Mesodermal cell (in vitro differentiated cells): Measurements from ENCODE around the gene MAGEB10.

Experiments
- H3K27ac ChIP-seq: 2 replicates; pipeline ENCODE4 v1.7.0; 2013; ENCODE audit warnings: mild to moderate bottlenecking, low read depth, low read length, moderate library complexity; ENCODE audit not compliant: severe bottlenecking
- H3K36me3 ChIP-seq: 2 replicates; pipeline ENCODE4 v1.7.1; 2013; ENCODE audit warnings: mild to moderate bottlenecking, low read length, moderate library complexity; ENCODE audit not compliant: control insufficient read depth, insufficient read depth
- H3K4me1 ChIP-seq: one replicate; pipeline ENCODE4 v1.7.1; 2013; ENCODE audit warnings: mild to moderate bottlenecking, low read length; ENCODE audit not compliant: insufficient read depth, control insufficient read depth, poor library complexity, severe bottlenecking
- H3K4me3 ChIP-seq: 2 replicates; pipeline ENCODE4 v1.7.0; 2013; ENCODE audit warnings: low read length, control low read depth, mild to moderate bottlenecking; ENCODE audit not compliant: insufficient read depth, poor library complexity, severe bottlenecking; ENCODE audit errors: extremely low read depth
- H3K9me3 ChIP-seq: 2 replicates; pipeline ENCODE4 v1.7.1; 2013; ENCODE audit warnings: mild to moderate bottlenecking, low read length, moderate library complexity; ENCODE audit not compliant: control insufficient read depth
- WGBS, 2 experiments: methylation state at CpG; one replicate each; pipeline ENCODE4 v1.1.5; 2013; ENCODE audit warnings: missing lambda C conversion rate in 2 of 2; ENCODE audit not compliant: insufficient coverage in 2 of 2; 5-methylcytosine and 5-hydroxymethylcytosine counted together

Gene MAGEB10

DNA sequence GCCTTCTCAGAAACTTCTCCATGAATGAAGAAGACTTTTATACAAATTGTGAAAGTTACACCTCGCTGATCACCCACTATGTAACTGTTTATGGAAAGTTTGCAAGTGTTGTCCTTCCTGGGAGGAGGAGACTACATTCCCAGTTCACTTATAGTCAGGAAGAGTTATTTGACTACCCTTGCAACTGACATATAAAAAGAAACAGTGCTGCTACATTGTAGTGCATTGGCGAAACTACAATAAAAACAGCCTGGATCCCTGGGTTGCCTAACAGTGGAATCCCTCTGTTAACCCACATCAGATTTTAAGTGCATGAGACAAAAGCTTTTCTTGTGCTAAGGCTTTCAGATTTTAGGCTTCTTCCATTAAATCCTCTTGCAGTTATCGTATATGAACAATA lies 30.4 kb downstream of the MAGEB10 start:
- peaks cover 2% of the 10 kb centered on the region for H3K4me1 ChIP-seq
- WGBS, 2 experiments: 83 to 90% methylated on average over 1 of the region's 3 CpGs
- no peak overlapping the region for H3K27ac ChIP-seq
- H3K4me3 ChIP-seq: no peak overlapping the region
- no peaks in the 10 kb centered on the region for H3K36me3 ChIP-seq
- no peaks in the 10 kb centered on the region for H3K9me3 ChIP-seq

DNA sequence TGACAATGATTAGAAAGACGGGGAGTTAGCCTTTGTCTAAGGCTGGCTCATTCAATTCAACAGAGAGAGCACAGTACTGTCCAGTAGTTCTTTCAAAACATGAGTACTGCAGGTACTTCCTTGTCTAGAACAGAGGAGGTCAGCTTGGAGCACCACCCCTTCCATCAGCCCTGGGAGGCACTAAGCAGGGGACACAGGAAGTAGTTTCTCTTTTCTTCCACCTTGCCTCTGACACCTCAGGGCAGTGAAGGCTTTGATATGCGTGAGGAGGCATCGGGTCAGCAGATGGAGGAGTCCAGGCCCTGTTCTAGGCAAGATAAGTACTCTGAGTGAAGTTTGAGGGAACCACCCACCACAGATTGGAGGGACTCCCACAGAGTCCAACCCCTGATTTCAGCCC lies 33.1 kb downstream of the MAGEB10 start:
- WGBS, 2 experiments: no CpG with 5 or more reads among the region's 3 CpGs
- H3K27ac ChIP-seq: no peak overlapping the region
- peaks cover under 1% of the 10 kb centered on the region for H3K4me1 ChIP-seq
- H3K9me3 ChIP-seq: no peaks in the 10 kb centered on the region
- H3K4me3 ChIP-seq: no peak overlapping the region
- H3K36me3 ChIP-seq: no peaks in the 10 kb centered on the region

DNA sequence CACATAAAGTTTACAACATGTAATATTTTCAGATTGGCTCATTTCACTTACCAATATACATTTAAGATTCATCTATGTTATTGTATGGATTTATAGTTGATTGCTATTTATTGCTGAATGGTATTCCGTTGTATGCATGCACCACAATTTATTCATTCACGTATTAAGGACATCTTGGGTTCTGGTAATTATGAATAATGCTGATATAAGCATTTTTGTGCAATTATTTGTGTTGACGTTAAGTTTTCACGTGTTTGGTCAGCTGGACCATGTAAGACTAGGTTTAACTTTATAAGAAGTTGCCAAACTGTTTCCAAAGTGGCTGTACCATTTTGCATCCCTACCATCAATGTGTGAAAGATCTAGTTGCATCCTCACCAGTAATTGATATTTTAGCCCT lies 35.1 kb downstream of the MAGEB10 start:
- WGBS, 2 experiments: 100% methylated on average over 1 of the region's 4 CpGs; no CpG with 5 or more reads in 1 of the 2 experiments
- no peaks in the 10 kb centered on the region for H3K4me1 ChIP-seq
- no peaks in the 10 kb centered on the region for H3K9me3 ChIP-seq
- H3K4me3 ChIP-seq: no peak overlapping the region
- H3K27ac ChIP-seq: no peak overlapping the region
- H3K36me3 ChIP-seq: no peaks in the 10 kb centered on the region

DNA sequence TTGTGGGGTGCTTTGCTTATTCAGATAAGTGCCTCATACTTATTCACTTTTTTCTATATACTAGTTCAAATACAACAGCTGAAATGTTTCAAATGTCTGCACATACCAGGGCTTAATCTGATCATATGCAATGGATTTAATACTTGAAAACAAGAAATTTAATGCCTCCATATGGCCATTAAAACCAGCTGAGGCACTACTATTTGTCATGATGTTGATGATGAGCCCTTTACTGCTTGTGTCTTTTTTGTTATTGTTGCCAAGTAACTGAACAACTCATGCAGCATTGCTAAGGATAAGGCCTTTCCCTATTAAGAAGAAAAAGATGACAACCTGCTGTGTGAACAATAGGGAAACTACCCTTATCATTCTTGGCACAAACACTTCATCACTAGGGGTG lies 52.5 kb downstream of the MAGEB10 start:
- Histone ChIP-seq H3K36me3 (no peaks in the 10 kb centered on the region), H3K4me3 (no peak overlapping the region), H3K9me3 (no peaks in the 10 kb centered on the region), H3K27ac (no peak overlapping the region), H3K4me1 (no peaks in the 10 kb centered on the region)

DNA sequence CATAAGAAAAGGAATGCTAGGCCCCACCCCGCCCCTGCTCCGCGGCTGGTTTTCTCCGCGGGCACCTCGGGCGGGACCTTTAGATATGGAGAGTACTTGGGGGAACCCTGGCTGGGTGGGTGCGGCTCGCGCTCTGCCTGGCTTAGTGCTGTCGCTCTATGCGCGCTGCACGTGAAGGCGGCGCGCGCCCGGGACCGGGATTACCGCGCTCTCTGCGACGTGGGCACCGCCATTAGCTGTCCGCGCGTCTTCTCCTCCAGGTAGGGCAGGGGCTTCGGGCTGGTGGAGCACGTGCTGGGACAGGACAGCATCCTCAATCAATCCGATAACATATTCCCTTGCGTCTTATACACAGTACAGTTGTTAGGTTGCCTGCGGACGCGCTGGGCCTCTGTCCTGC lies 56.0 kb downstream of the MAGEB10 start:
- no peak overlapping the region for H3K27ac ChIP-seq
- H3K4me3 ChIP-seq: no peak overlapping the region
- WGBS, 2 experiments: 93 to 95% methylated on average over 3 to 30 of the region's 35 CpGs
- H3K4me1 ChIP-seq: peaks cover 4% of the 10 kb centered on the region
- no peaks in the 10 kb centered on the region for H3K36me3 ChIP-seq
- no peaks in the 10 kb centered on the region for H3K9me3 ChIP-seq
